Effector memory CD8-positive, alpha-beta T cell (primary cell): ENCODE results near the gene SLC4A9.

Experiments used
- ATAC-seq: fragments of 150-1000 bp; cut with Tn5 transposase; replicated peaks from 2 replicates; pipeline ENCODE4 v1.10.0; 2021; ENCODE audit warnings: mild to moderate bottlenecking, moderate library complexity
- DNase-seq, 3 experiments: peaks; one replicate each; pipeline ENCODE4 v3.0.0; 2021
- H3K27ac Mint-ChIP-seq, 2 donors: one replicate each; pipeline ENCODE4 v1.8.0; 2022; ENCODE audit warnings: mild to moderate bottlenecking in 2 of 2, mixed read lengths in 2 of 2, moderate library complexity in 2 of 2
- H3K27me3 Mint-ChIP-seq, 2 donors: one replicate each; pipeline ENCODE4 v1.8.0; 2022; ENCODE audit warnings: mixed read lengths in 2 of 2
- H3K36me3 Mint-ChIP-seq: one replicate; pipeline ENCODE4 v1.8.0; 2022; ENCODE audit warnings: mild to moderate bottlenecking, moderate library complexity, mixed read lengths; ENCODE audit not compliant: insufficient read depth
- H3K4me1 Mint-ChIP-seq, 2 donors: one replicate each; pipeline ENCODE4 v1.8.0; 2022; ENCODE audit warnings: low read depth in 2 of 2, mixed read lengths in 2 of 2
- H3K4me3 Mint-ChIP-seq, 2 donors: one replicate each; pipeline ENCODE4 v1.8.0; 2022; ENCODE audit warnings: mild to moderate bottlenecking in 2 of 2, mixed read lengths in 2 of 2, moderate library complexity in 2 of 2
- H3K9me3 Mint-ChIP-seq, 2 donors: one replicate each; pipeline ENCODE4 v1.8.0; 2022; ENCODE audit warnings: mixed read lengths in 2 of 2
- total RNA-seq, 9 experiments: gene quantifications; one replicate each; lab custom pipeline; 2026; lab: John Stamatoyannopoulos, UW

The SLC4A9 gene, protein sequence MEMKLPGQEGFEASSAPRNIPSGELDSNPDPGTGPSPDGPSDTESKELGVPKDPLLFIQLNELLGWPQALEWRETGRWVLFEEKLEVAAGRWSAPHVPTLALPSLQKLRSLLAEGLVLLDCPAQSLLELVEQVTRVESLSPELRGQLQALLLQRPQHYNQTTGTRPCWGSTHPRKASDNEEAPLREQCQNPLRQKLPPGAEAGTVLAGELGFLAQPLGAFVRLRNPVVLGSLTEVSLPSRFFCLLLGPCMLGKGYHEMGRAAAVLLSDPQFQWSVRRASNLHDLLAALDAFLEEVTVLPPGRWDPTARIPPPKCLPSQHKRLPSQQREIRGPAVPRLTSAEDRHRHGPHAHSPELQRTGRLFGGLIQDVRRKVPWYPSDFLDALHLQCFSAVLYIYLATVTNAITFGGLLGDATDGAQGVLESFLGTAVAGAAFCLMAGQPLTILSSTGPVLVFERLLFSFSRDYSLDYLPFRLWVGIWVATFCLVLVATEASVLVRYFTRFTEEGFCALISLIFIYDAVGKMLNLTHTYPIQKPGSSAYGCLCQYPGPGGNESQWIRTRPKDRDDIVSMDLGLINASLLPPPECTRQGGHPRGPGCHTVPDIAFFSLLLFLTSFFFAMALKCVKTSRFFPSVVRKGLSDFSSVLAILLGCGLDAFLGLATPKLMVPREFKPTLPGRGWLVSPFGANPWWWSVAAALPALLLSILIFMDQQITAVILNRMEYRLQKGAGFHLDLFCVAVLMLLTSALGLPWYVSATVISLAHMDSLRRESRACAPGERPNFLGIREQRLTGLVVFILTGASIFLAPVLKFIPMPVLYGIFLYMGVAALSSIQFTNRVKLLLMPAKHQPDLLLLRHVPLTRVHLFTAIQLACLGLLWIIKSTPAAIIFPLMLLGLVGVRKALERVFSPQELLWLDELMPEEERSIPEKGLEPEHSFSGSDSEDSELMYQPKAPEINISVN
- total RNA-seq = 0 to 0.12 (median 0) reads per million in 9 experiments

DNA sequence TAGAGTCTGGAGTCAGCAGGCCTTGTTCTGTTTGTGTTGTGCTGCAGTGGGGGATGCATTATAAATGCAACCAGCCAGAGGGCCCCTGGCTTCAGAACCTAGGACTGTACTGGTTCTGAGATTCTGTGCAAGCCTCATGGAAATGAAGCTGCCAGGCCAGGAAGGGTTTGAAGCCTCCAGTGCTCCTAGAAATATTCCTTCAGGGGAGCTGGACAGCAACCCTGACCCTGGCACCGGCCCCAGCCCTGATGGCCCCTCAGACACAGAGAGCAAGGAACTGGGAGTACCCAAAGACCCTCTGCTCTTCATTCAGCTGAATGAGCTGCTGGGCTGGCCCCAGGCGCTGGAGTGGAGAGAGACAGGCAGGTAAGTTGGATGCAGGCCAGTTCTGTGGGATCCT lies at the start of gene SLC4A9:
TSS of gene SLC4A9 (plus strand) at position 94 of the 400 bp plus-strand sequence. CDS start at position 137, 43 bp downstream.
- Mint-ChIP-seq H3K4me1 (peaks cover 12 to 13% of the 10 kb centered on the region in 2 donors), H3K4me3 (no peak within 1 kb of the TSS), H3K27me3 (peaks cover 5 to 9% of the 10 kb centered on the region in 2 donors), H3K36me3 (no peaks in the 10 kb centered on the region), H3K27ac (no peak within 1 kb of the TSS), H3K9me3 (no peaks in the 10 kb centered on the region)
- ATAC-seq (no peak), DNase-seq (no peak)

DNA sequence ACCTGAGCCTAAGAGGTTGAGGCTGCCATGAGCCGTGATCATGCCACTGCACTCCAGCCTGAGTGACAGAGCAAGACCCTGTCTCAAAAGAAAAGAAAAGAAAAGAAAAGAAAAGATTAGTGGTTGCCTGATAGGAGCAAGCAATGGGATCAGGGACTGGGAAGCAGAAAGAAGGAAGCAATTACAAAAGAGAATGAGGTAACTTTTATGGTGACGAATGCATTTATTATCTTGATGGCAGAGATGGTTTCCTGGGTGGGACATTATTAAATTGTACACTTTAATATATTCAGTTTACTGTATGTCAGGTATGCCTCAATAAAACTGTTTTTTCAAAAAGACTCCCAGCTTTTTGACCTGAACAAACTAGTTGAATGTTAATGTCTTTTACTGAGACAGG lies 49.6 kb upstream of the SLC4A9 start:
- Mint-ChIP-seq H3K27ac (no peak overlapping the region), H3K36me3 (peaks cover 3% of the 10 kb centered on the region), H3K4me1 (no peaks in the 10 kb centered on the region), H3K4me3 (no peak overlapping the region), H3K9me3 (no peaks in the 10 kb centered on the region), H3K27me3 (peaks cover 22 to 33% of the 10 kb centered on the region in 2 donors)
- DNase-seq (no peak), ATAC-seq (no peak)

DNA sequence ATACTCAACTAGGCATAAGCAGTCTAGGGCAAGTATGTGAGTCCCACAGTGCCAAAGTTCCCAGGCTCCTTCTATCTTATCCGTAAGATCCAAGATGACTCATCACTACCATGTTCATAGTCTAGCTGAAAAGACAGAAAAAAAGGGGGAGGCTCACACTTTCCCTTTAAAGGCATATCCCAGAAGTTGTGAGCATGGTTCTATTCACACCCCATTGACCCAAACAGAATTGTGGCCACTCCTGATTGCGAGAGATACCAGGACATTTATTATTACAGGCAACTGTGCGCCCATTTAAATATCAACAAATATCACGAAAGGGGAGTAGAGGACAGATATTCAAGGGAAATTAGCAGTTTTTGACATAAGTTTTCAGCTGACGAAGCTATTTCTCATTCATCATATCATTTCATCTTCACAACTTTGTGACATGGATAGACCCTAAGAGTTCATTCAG lies 49.0 kb upstream of the SLC4A9 start:
- DNase-seq = no peak
- Mint-ChIP-seq H3K27me3 (peaks cover 17 to 31% of the 10 kb centered on the region in 2 donors), H3K36me3 (no peaks in the 10 kb centered on the region), H3K9me3 (no peaks in the 10 kb centered on the region), H3K27ac (no peak overlapping the region), H3K4me3 (no peak overlapping the region), H3K4me1 (no peaks in the 10 kb centered on the region)
- no peak for ATAC-seq

DNA sequence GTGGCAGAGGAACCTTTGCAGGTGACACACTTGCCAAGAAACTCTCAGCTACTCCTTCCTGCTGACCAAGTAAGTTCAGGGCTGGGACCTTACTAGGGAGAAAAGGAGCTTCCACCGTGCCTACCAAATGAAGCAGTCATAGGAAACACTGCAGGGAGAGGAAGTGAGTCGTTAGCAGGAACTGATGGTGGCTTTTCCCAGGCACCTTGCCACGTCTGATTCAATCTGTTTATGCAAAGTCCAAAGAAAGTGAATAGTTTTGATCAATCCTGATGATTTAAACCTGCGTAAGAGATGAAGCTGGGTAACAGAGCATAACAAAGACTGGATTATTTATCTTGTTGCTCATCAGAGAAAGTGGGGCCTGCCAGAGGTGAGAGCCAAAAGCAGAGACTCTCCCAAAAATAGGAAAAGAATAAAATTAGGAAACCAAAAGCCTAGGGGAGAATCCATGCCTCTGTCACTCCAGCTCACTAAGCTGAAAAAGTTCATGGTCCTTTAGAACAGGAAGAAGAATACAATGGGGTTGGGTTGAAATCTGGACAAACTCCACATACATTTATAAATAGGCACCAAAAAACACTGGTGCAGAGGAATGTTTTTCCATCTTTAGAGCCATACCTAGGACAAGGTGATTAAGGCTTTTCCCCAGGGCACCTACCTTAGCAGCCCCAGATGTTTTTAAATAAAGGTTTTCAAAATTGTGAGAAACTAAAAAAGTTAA lies 47.8 kb upstream of the SLC4A9 start:
- DNase-seq = no peak
- Mint-ChIP-seq H3K4me1 (no peaks in the 10 kb centered on the region), H3K27me3 (peaks cover 11 to 26% of the 10 kb centered on the region in 2 donors), H3K4me3 (no peak overlapping the region), H3K36me3 (no peaks in the 10 kb centered on the region), H3K9me3 (no peaks in the 10 kb centered on the region), H3K27ac (no peak overlapping the region)
- ATAC-seq = no peak

DNA sequence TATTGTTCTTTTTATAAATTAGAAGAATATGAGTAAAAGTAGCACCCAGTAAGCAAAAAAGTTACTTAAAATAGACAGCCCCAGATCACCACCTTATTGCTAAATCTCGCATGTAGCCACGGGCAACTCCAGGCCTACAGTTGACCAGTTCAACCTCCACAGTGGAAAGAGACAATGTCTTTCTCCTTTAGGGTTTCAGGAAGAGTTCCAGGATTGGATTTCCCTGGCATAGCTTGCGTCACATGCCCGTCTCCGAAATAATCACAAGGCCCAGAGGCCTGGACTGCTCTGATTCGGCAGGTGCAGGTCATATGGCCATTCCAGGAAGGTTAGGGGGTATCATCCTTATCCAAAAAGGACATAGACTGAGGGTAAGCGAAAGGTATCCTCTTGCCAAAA lies 47.2 kb upstream of the SLC4A9 start:
- H3K9me3 Mint-ChIP-seq = no peaks in the 10 kb centered on the region
- DNase-seq (no peak), ATAC-seq (no peak)
- peaks cover 11 to 26% of the 10 kb centered on the region in 2 donors for H3K27me3 Mint-ChIP-seq
- H3K4me1 Mint-ChIP-seq = no peaks in the 10 kb centered on the region
- no peaks in the 10 kb centered on the region for H3K36me3 Mint-ChIP-seq
- H3K4me3 Mint-ChIP-seq = no peak overlapping the region
- no peak overlapping the region for H3K27ac Mint-ChIP-seq

DNA sequence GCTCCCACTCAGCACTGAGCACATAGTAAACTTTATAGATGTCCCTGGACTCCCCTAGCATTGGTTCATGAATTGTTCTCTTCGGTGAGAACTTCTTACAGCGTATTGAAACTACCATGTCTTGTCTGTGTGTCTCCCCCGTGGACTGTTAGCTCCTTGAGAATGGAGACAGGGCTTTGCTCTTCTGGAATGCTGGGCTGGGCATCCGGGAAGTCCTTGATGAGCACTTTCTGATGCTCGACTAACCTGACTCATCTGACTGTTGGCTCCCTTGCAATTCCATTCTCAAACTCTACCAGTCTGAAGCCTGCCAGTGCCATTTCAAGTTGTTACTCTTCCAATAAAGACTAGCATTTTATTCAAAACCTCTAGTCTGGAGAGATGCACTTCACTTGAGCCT lies 42.1 kb upstream of the SLC4A9 start:
- Mint-ChIP-seq H3K4me3 (no peak overlapping the region), H3K27me3 (no peaks in the 10 kb centered on the region), H3K4me1 (peaks cover 0 to 3% of the 10 kb centered on the region in 2 donors), H3K9me3 (no peaks in the 10 kb centered on the region), H3K27ac (no peak overlapping the region), H3K36me3 (no peaks in the 10 kb centered on the region)
- no peak for DNase-seq
- no peak for ATAC-seq

DNA sequence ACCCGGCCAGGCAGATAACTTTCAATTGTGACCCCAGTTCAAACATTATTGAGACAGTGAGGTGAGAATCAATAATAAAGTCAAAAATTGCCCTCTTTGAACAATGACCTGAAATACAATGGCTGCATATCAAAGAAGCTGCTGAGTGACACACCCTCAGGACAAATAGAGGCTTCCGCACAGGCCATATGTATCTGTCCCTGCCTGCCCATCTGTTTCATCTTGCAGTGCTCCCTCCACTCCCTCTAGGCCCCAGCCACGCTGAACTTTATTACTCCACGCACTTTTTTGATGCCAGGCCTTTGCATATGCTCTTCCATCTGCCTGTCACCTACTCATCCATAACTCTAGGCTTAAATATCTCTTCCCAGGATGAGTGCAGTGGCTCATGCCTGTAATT lies 41.2 kb upstream of the SLC4A9 start:
- H3K27me3 Mint-ChIP-seq = no peaks in the 10 kb centered on the region

DNA sequence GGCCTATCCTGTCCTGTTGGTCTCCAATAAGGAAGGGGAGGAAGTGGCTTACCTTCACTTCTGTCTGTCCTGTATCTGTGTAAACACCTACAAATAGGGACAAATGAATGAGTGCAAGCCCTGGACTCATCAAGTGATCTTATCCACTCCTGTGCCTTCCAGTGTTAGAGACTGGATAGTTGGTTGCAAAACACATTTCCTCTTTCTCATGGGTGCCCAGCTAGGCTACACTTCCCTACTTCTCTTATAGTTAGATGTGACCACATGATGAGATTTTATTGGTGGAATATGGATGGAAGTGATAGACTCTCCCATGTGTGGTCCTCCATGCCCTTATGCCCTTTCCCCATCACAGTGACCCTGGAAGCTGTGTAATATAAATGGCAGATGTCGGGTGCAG lies 40.2 kb upstream of the SLC4A9 start:
- peaks cover 0 to 3% of the 10 kb centered on the region in 2 donors for H3K4me1 Mint-ChIP-seq
- DNase-seq (no peak), ATAC-seq (no peak)
- no peak overlapping the region for H3K27ac Mint-ChIP-seq
- no peaks in the 10 kb centered on the region for H3K36me3 Mint-ChIP-seq
- H3K9me3 Mint-ChIP-seq = no peaks in the 10 kb centered on the region
- no peak overlapping the region for H3K4me3 Mint-ChIP-seq
- no peaks in the 10 kb centered on the region for H3K27me3 Mint-ChIP-seq

More for the DNA sequence above, 41.2 kb upstream of the SLC4A9 start:
- no peak overlapping the region for H3K27ac Mint-ChIP-seq
- H3K4me3 Mint-ChIP-seq = no peak overlapping the region
- peaks cover 0 to 3% of the 10 kb centered on the region in 2 donors for H3K4me1 Mint-ChIP-seq
- H3K36me3 Mint-ChIP-seq = no peaks in the 10 kb centered on the region
- H3K9me3 Mint-ChIP-seq = no peaks in the 10 kb centered on the region
- ATAC-seq (no peak), DNase-seq (no peak)

DNA sequence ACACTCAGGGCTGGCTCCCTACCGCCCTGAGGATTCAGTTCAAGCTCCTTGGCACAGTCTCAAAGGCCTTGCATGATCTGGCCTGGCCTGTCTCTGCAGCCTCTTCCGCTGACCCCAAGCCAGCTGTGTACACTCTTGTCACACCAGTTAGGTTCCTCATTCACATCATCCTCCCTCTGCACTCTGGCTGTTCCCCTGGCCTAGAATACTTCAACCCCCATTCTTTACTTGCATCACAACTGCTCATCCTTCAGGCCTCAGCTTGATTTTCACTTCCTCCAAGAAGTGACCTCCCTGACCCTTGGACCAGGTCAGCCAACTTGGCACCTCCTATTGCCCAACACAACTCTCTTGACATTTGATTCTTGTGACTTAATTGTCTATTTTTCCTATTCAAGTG lies 38.2 kb upstream of the SLC4A9 start:
- DNase-seq (no peak), ATAC-seq (peak; percentile 32)
- H3K36me3 Mint-ChIP-seq = no peaks in the 10 kb centered on the region
- no peak overlapping the region for H3K27ac Mint-ChIP-seq
- H3K4me1 Mint-ChIP-seq = peaks cover 0 to 3% of the 10 kb centered on the region in 2 donors
- no peaks in the 10 kb centered on the region for H3K9me3 Mint-ChIP-seq
- peaks cover 0 to 3% of the 10 kb centered on the region in 2 donors for H3K27me3 Mint-ChIP-seq
- H3K4me3 Mint-ChIP-seq = no peak overlapping the region

DNA sequence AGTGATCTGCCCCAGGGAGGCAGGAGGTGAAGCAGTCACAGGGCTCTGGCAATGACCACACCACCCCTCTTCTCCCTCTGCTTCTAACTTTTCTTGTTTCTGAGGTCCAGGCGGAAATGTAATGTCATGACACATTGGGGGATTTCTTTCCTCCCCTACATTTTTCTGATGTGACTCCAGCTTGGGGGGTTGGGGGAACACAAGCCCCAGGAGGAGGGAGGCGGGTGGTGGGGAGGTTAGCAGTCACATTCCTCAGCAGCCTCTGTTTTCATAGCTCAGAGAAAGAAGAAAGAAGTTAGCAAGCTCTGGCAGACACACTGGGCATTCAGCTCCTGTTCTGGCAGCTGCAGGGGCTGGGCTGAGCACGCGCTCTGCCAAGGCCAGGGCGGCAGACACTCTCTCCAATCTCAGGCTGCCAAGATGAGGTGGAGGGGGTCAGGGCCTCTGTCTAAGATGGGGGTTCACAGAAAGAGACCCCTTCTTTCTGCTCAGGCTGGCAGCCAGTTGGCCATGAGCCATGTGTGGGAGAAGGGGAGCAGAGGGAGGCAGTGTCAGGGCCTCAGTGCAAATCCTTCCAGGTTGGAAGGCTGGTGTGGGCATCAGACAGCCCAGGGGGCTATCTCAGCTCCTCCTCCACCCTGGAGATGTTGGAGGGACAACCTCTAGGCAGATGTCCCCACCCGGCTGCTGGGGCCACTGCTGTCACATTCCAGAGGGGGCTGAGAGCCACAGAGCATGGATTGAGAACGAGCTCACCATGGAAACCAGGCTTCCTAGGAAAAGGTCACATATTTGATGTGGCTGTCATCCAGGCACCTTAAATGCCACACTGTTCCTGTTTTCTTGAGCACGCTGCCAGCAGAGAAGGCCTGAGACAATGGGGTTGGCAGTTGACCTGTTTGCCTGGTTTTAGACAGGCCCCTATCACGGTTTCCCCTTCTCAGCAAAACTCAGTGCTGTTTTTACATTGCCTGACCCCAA lies 37.0 kb upstream of the SLC4A9 start:
- Mint-ChIP-seq H3K4me1 (peaks cover 0 to under 1% of the 10 kb centered on the region in 2 donors), H3K9me3 (no peaks in the 10 kb centered on the region), H3K4me3 (no peak overlapping the region), H3K36me3 (no peaks in the 10 kb centered on the region), H3K27ac (no peak overlapping the region), H3K27me3 (peaks cover 0 to 10% of the 10 kb centered on the region in 2 donors)
- ATAC-seq (no peak), DNase-seq (no peak)

DNA sequence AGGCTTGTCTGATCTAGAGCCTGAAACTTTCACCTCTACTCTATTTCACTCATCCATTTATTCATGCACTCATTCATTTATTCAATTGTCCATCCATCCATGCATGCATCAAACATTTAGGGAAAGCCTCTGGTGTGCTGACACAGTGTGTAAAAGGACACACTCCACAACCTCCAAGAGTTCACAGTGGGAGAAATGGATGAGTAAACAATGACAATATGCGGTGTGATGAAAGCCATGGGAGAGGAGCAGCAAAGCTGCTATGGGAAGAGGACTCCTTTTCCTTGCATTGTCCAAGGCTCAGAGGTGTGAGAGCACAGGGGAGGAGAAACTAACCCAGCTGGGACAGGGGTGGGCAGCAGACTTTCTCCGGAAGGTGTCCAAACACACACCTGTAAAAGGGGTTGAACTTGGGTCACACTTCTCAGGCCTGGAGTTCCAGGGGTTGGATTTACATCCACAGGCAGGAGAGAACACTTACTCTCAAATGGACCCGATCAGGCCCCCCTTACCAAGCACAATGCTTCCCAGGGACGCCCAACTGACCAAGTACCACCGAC lies 35.9 kb upstream of the SLC4A9 start:
- ATAC-seq = no peak
- no peaks in the 10 kb centered on the region for H3K9me3 Mint-ChIP-seq
- no peak overlapping the region for H3K27ac Mint-ChIP-seq
- no peaks in the 10 kb centered on the region for H3K36me3 Mint-ChIP-seq
- H3K4me1 Mint-ChIP-seq = no peaks in the 10 kb centered on the region
- H3K4me3 Mint-ChIP-seq = no peak overlapping the region
- H3K27me3 Mint-ChIP-seq = peaks cover 0 to 13% of the 10 kb centered on the region in 2 donors
- DNase-seq = no peak
